Measurements from ENCODE around the gene CASZ1.

The CASZ1 gene

GRCh38 chr1:10753299-10753698, 43.1 kb downstream of the CASZ1 start:
- no peak for DNase-seq (ENCODE audit: low spot score)

- no peak for DNase-seq (ENCODE audit: low spot score)
Observed at GRCh38 chr1:10751561-10752085, 44.8 kb downstream of the CASZ1 start.

- DNase-seq (ENCODE audit: low spot score), result no peak
Observed at GRCh38 chr1:10751160-10751559, 45.3 kb downstream of the CASZ1 start.

GRCh38 chr1:10745886-10746455, 50.5 kb downstream of the CASZ1 start:
- DNase-seq (ENCODE audit: low spot score), result no peak

- DNase-seq (ENCODE audit: low spot score), result no peak
Observed at GRCh38 chr1:10745383-10745782, 51.1 kb downstream of the CASZ1 start.

GRCh38 chr1:10744654-10745238, 51.7 kb downstream of the CASZ1 start:
- no peak for DNase-seq (ENCODE audit: low spot score)

GRCh38 chr1:10744029-10744428, 52.4 kb downstream of the CASZ1 start:
- no peak for DNase-seq (ENCODE audit: low spot score)

GRCh38 chr1:10741696-10742095, 54.8 kb downstream of the CASZ1 start:
- no peak for DNase-seq (ENCODE audit: low spot score)

- no peak for DNase-seq (ENCODE audit: low spot score)
Observed at GRCh38 chr1:10740123-10740522, 56.3 kb downstream of the CASZ1 start.

GRCh38 chr1:10739589-10739988, 56.9 kb downstream of the CASZ1 start:
- DNase-seq (ENCODE audit: low spot score), result no peak

GRCh38 chr1:10738061-10739058, 58.1 kb downstream of the CASZ1 start:
- DNase-seq (ENCODE audit: low spot score), result no peak

GRCh38 chr1:10737651-10738050, 58.8 kb downstream of the CASZ1 start:
- DNase-seq (ENCODE audit: low spot score), result no peak

- no peak for DNase-seq (ENCODE audit: low spot score)
Observed at GRCh38 chr1:10736634-10737586, 59.5 kb downstream of the CASZ1 start.

GRCh38 chr1:10735563-10736305, 60.7 kb downstream of the CASZ1 start:
- DNase-seq (ENCODE audit: low spot score), result no peak

- no peak for DNase-seq (ENCODE audit: low spot score)
Observed at GRCh38 chr1:10734962-10735544, 61.4 kb downstream of the CASZ1 start.

GRCh38 chr1:10734375-10734774, 62.1 kb downstream of the CASZ1 start:
- no peak for DNase-seq (ENCODE audit: low spot score)

GRCh38 chr1:10733474-10734366, 62.7 kb downstream of the CASZ1 start:
- no peak for DNase-seq (ENCODE audit: low spot score)

- DNase-seq (ENCODE audit: low spot score), result peak; percentile 77
Observed at GRCh38 chr1:10730985-10731384, 65.5 kb downstream of the CASZ1 start.
